H1 (cell line): ENCODE data around the gene TSPAN15. TPM values are rescaled to one million over a fixed set of nuclear protein-coding genes. Genes with fewer than 3 reads are reported as not detected.

ENCODE experiments used
- ATF3 ChIP-seq: IDR thresholded peaks from 2 replicates; pipeline ENCODE4 v1.6.1; 2011; ENCODE audit warnings: low read depth, mild to moderate bottlenecking, low read length; ENCODE audit not compliant: insufficient read depth
- CTCF ChIP-seq, 3 experiments: IDR thresholded peaks; 1 replicate in 2 of 3; 2 replicates in 1 of 3; pipeline versions ENCODE4 v1.5.1 to v1.6.1; 2011; ENCODE audit warnings: low read length in 3 of 3, mild to moderate bottlenecking in 3 of 3, inconsistent platforms in 2 of 3, low read depth in 1 of 3, moderate library complexity in 1 of 3; ENCODE audit not compliant: insufficient read depth in 1 of 3; ENCODE audit errors: control extremely low read depth in 1 of 3
- HDAC6 ChIP-seq: IDR thresholded peaks from one replicate; pipeline ENCODE4 v1.7.1; 2012; ENCODE audit warnings: low read depth, mild to moderate bottlenecking, inconsistent platforms, low read length, moderate library complexity
- RBBP5 ChIP-seq: IDR thresholded peaks from 2 replicates; pipeline ENCODE4 v1.7.1; 2012; ENCODE audit warnings: low read depth, mild to moderate bottlenecking, inconsistent platforms, low read length, moderate library complexity, borderline replicate concordance
- SRF ChIP-seq: IDR thresholded peaks from 2 replicates; pipeline ENCODE4 v1.6.1; 2011; ENCODE audit warnings: mild to moderate bottlenecking, low read depth, low read length, moderate library complexity
- TCF12 ChIP-seq: IDR thresholded peaks from 2 replicates; pipeline ENCODE4 v1.6.1; 2011; ENCODE audit warnings: low read depth, mild to moderate bottlenecking, low read length
- polyA plus RNA-seq, 7 experiments: library from polyadenylated mRNA; depleted of rRNA in 3 of 7; stranded (reverse) in 5 of 7; unstranded in 2 of 7; fragments of >200 nt in 5 of 7; fragments of 200-250 nt in 2 of 7; gene quantifications; 1 replicate in 5 of 7; 2 replicates in 1 of 7; 4 replicates in 1 of 7; pipeline versions ENCODE4 v1.2.1 to v1.2.3, GENCODE V29; 2011 to 2013; ENCODE audit warnings: missing spikeins in 2 of 7, mixed read lengths in 2 of 7
- total RNA-seq: library from RNA; stranded (reverse); fragmentation: NEBNext Ultra II Directional; extraction: Animal tissue kit (Norgen Biotek cat#: 25700); gene quantifications from 2 replicates; pipeline ENCODE4 v1.2.1, GENCODE V29; 2021

TSPAN15 gene
- total and polyA plus RNA-seq, 2 of the 8 experiments (the other 6 are each of a cell fraction or from before 2014, with no cell fraction given), result 9.7 to 20.0 TPM

- no peak for TF ChIP-seq TCF12
- TF ChIP-seq SRF, result no peak
- no peak for TF ChIP-seq ATF3
- no peak for TF ChIP-seq HDAC6
- no peak for TF ChIP-seq CTCF (IDR thresholded peaks at IDR 0.05; ENCODE audit: control extremely low read depth in 1 of 3, insufficient read depth in 1 of 3, low read depth in 1 of 3, low read length in 3 of 3)
- no peak for TF ChIP-seq RBBP5
These were observed 98.7 kb downstream of the TSPAN15 start (continued) for GRCh38 chr10:69549959-69550358.
